ENCODE data around the gene SLPI.
A peak's percentile ranks its signal among the peaks of the same experiment; 100 is the strongest.

Gene SLPI

GRCh38 chr20:45258259-45258658 lies 3.9 kb upstream of the SLPI start:
- H3K4me2 ChIP-seq = no peak overlapping the region
- H3K9ac ChIP-seq = no peak overlapping the region
- TF ChIP-seq Cebpa-rat (IDR thresholded peaks at IDR 0.05) = no peak
- no peaks in the 10 kb centered on the region for H3K9me3 ChIP-seq (replicated peaks in 1 of 11)
- no peak overlapping the region for H3K4me3 ChIP-seq
- H3K36me3 ChIP-seq = no peaks in the 10 kb centered on the region
- H3K27ac ChIP-seq = no peak overlapping the region
- H3K27me3 ChIP-seq = no peaks in the 10 kb centered on the region
- peaks cover 0 to 29% (median 9%) of the 10 kb centered on the region in 10 experiments; a peak in 11 of 20 replicates for H3K4me1 ChIP-seq
- H4K20me1 ChIP-seq = no peaks in the 10 kb centered on the region

GRCh38 chr20:45257711-45258110 lies 3.3 kb upstream of the SLPI start:
- Histone ChIP-seq H3K4me3 (no peak overlapping the region), H3K4me1 (peaks cover 0 to 29% (median 9%) of the 10 kb centered on the region in 10 experiments; a peak in 11 of 20 replicates), H4K20me1 (no peaks in the 10 kb centered on the region), H3K4me2 (no peak overlapping the region), H3K9ac (no peak overlapping the region), H3K36me3 (no peaks in the 10 kb centered on the region), H3K27ac (no peak overlapping the region), H3K27me3 (no peaks in the 10 kb centered on the region), H3K9me3 (replicated peaks in 1 of 11) (no peaks in the 10 kb centered on the region)
- TF ChIP-seq Cebpa-rat (IDR thresholded peaks at IDR 0.05) = no peak

- Histone ChIP-seq H3K27ac (no peak overlapping the region), H3K36me3 (no peaks in the 10 kb centered on the region), H3K9ac (no peak overlapping the region), H3K9me3 (replicated peaks in 1 of 11) (no peaks in the 10 kb centered on the region), H3K4me1 (peaks cover 0 to 29% (median 9%) of the 10 kb centered on the region in 10 experiments; a peak in 11 of 20 replicates), H3K27me3 (no peaks in the 10 kb centered on the region), H3K4me2 (no peak overlapping the region), H3K4me3 (no peak overlapping the region), H4K20me1 (no peaks in the 10 kb centered on the region)
- TF ChIP-seq Cebpa-rat (IDR thresholded peaks at IDR 0.05) = no peak
Observed at GRCh38 chr20:45257161-45257560, 2.8 kb upstream of the SLPI start.

GRCh38 chr20:45253261-45253660 lies 1.1 kb downstream of the SLPI start:
- Histone ChIP-seq H3K4me2 (peak overlapping the region in 3 of 11 experiments; percentile 6 to 73 (median 71); a peak in 3 of 22 replicates), H3K27ac (no peak overlapping the region; a peak in 1 of 22 replicates), H3K27me3 (no peaks in the 10 kb centered on the region), H4K20me1 (no peaks in the 10 kb centered on the region), H3K9me3 (replicated peaks in 1 of 11) (no peaks in the 10 kb centered on the region), H3K4me3 (no peak overlapping the region), H3K9ac (no peak overlapping the region), H3K36me3 (no peaks in the 10 kb centered on the region), H3K4me1 (peaks cover 0 to 34% (median 9%) of the 10 kb centered on the region in 10 experiments; a peak in 11 of 20 replicates)
- no peak for TF ChIP-seq Cebpa-rat (IDR thresholded peaks at IDR 0.05)

DNA sequence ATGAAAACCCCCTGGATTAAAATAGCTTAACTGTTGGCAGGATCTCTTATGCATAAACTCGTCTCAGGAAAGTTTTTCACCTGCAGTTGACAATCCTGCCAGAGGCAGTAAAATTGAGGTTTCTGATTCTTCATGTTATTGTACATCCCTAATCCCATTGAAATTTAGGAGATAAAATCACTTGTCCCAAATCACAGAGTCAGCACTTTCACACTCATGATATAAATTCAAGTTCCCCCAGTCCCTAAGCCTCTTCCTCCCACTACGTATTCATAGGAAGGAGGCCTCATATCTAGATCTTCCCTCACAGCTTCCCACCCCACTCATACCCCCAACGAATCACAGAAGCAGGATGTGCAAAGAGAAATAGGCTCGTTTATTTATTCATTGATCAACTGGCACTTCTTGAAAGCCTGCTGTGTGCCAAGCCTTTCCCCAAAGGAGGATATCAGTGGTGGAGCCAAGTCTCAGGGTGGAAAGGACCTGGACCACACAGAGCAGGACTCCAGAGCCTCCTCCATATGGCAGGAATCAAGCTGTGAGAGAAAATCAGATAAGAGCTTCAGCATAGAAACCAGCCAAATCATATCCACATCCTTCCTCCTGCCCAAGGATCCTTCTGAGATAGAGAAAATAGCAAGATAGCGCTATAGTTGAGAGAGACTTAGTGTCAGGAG lies 2.3 kb downstream of the SLPI start:
- Histone ChIP-seq H3K9me3 (replicated peaks in 1 of 11) (no peaks in the 10 kb centered on the region), H3K4me3 (no peak overlapping the region), H3K27ac (no peak overlapping the region), H3K36me3 (no peaks in the 10 kb centered on the region), H3K4me1 (peaks cover 0 to 34% (median 9%) of the 10 kb centered on the region in 10 experiments; a peak in 11 of 20 replicates), H3K9ac (no peak overlapping the region), H3K27me3 (no peaks in the 10 kb centered on the region), H3K4me2 (peak overlapping the region in 1 of 11 experiments; percentile 30; a peak in 1 of 22 replicates), H4K20me1 (no peaks in the 10 kb centered on the region)
- no peak for TF ChIP-seq Cebpa-rat (IDR thresholded peaks at IDR 0.05)

DNA sequence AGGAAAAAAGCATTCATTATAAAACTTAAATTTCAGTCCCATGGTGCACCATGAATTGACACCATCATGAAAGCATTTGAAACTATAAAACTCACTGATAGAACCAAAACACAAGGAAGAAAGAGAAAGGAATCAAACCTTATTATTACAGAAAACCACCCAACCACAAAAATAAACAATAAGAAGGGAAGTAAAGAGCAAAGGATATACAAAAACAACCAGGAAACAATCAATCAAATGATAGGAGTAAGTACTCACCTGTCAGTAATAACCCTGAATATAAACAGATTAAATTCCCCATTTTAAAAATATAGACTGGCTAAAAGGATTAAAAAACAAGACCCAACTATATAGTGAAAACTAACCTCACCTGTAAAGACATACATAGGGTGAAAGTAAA lies 5.8 kb downstream of the SLPI start:
- Histone ChIP-seq H3K36me3 (no peaks in the 10 kb centered on the region), H3K4me2 (no peak overlapping the region), H4K20me1 (no peaks in the 10 kb centered on the region), H3K9ac (no peak overlapping the region), H3K4me1 (peaks cover 0 to 15% (median 0%) of the 10 kb centered on the region in 10 experiments; a peak in 7 of 20 replicates), H3K27me3 (no peaks in the 10 kb centered on the region), H3K27ac (no peak overlapping the region), H3K4me3 (no peak overlapping the region), H3K9me3 (replicated peaks in 1 of 11) (no peaks in the 10 kb centered on the region)
- TF ChIP-seq Cebpa-rat (IDR thresholded peaks at IDR 0.05) = no peak

- no peaks in the 10 kb centered on the region for H3K27me3 ChIP-seq
- H3K9ac ChIP-seq = no peak overlapping the region
- H3K4me3 ChIP-seq = no peak overlapping the region
- no peak overlapping the region for H3K27ac ChIP-seq
- H3K9me3 ChIP-seq (replicated peaks in 1 of 11) = no peaks in the 10 kb centered on the region
- H4K20me1 ChIP-seq = no peaks in the 10 kb centered on the region
- no peaks in the 10 kb centered on the region for H3K36me3 ChIP-seq
- H3K4me1 ChIP-seq = peaks cover 0 to 8% (median 0%) of the 10 kb centered on the region in 10 experiments; a peak in 1 of 20 replicates
- TF ChIP-seq Cebpa-rat (IDR thresholded peaks at IDR 0.05) = no peak
- no peak overlapping the region for H3K4me2 ChIP-seq
Observed at GRCh38 chr20:45247865-45248264, 6.5 kb downstream of the SLPI start.

GRCh38 chr20:45246109-45246508 lies 8.3 kb downstream of the SLPI start:
- Histone ChIP-seq H3K9me3 (replicated peaks in 1 of 11) (no peaks in the 10 kb centered on the region), H3K4me2 (no peak overlapping the region; a peak in 1 of 22 replicates), H4K20me1 (no peaks in the 10 kb centered on the region), H3K36me3 (no peaks in the 10 kb centered on the region), H3K4me3 (no peak overlapping the region), H3K27ac (no peak overlapping the region), H3K4me1 (no peaks in the 10 kb centered on the region), H3K27me3 (no peaks in the 10 kb centered on the region), H3K9ac (no peak overlapping the region)
- no peak for TF ChIP-seq Cebpa-rat (IDR thresholded peaks at IDR 0.05)

- no peak overlapping the region for H3K27ac ChIP-seq
- H3K4me1 ChIP-seq = no peaks in the 10 kb centered on the region
- no peaks in the 10 kb centered on the region for H4K20me1 ChIP-seq
- H3K9ac ChIP-seq = no peak overlapping the region
- H3K4me3 ChIP-seq = no peak overlapping the region
- no peak overlapping the region for H3K4me2 ChIP-seq
- no peaks in the 10 kb centered on the region for H3K36me3 ChIP-seq
- H3K27me3 ChIP-seq = no peaks in the 10 kb centered on the region
- peaks cover 17 to 26% (median 23%) of the 10 kb centered on the region in 11 experiments for H3K9me3 ChIP-seq (replicated peaks in 1 of 11)
- no peak for TF ChIP-seq Cebpa-rat (IDR thresholded peaks at IDR 0.05)
Observed at GRCh38 chr20:45238139-45238538, 16.2 kb downstream of the SLPI start.

DNA sequence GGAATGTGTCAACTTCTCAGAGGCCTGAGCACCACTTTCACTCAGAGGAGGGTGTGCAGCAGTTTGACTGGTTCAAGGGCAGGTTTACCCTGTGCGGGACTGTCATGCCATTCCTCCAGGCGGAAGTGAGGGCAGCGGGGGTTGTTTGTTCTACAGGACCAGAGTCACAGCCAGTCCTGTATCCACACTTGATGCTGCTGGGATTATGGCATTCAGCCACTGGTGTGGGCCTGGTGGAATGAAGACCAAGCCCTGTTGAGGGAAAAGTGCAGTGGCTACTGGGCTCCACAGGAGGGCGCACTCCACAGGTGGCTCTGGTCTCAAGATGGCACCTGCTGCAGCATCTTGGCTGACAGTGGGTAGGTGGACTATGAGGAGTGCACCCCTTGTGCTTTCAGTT lies 18.4 kb downstream of the SLPI start:
- no peak overlapping the region for H3K27ac ChIP-seq

More for the DNA sequence above, 18.4 kb downstream of the SLPI start:
- Histone ChIP-seq H3K9ac (no peak overlapping the region), H3K9me3 (replicated peaks in 1 of 11) (peaks cover 17 to 26% (median 23%) of the 10 kb centered on the region in 11 experiments), H3K4me3 (no peak overlapping the region), H3K36me3 (no peaks in the 10 kb centered on the region), H4K20me1 (no peaks in the 10 kb centered on the region), H3K4me1 (0 out of 20 replicates have a peak, but pooled peaks cover 0 to 4% (median 0%) of the 10 kb centered on the region in 10 experiments), H3K27me3 (no peaks in the 10 kb centered on the region), H3K4me2 (no peak overlapping the region)
- TF ChIP-seq Cebpa-rat (IDR thresholded peaks at IDR 0.05) = no peak
